IPS-NIHi11 (cell line): ENCODE data around the gene VDAC2.

ENCODE experiments used
- DNase-seq: peaks from one replicate; pipeline ENCODE4 v3.0.0; 2012; ENCODE audit warnings: mixed read lengths, low spot score

VDAC2 gene

DNA sequence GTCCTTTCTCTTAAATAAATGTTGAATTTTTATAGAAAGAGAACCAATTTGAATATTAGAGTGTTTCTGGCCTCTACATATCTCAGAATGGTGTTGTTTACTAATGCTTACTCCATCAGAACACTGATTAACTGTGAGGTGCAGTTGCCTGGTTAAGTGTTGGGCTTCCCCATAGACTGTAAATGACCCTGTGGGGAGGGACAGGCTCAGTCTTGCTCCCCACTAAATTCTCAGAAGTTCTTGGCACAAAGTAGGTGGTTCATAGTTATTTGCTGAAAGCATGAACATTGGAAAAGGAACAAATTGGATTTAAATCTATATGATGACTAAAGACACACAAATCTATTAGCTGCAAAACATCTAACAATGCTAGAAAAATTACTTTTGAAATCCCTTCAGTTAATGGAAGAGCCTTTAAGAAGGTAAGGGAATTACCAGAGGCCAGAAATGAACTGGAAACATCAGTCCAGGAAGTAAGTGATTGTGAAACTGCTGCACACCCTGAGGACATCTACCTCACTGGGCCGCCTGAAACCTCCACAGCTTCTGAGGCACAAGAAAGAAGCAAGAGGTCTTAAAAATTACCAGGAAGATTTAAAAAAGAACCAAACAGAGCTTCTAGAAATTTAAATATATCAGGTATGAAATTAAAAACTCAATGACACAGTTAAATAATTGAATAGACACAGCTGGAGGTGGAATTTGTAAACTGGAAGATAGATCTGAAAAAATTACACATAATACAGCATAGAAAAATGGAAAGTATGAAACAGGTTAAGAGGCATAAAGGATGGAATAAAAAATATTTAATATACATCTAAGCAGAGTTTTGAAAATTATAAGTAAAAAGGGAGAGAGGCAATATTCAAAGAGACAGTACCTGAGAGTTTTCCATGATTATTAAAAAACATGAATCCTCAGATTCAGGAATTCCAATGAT lies 43.0 kb downstream of the VDAC2 start:
- DNase-seq, result no peak

DNA sequence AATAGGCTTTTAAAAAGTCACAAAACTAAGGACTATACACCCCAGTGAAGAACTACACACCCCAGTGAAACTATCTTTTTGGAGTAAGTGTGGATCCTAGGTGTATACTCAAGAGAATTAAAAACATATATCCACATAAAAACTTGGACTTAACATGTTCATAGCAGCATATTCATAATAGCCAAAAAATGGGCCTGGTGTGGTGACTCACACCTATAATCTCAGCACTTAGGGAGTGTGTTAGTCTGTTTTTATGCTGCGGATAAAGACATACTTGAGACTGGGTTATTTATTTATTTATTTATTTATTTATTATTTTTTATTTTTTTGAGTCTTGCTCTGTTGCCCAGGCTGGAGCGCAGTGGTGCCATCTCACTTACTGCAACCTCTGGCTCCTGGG lies 44.1 kb downstream of the VDAC2 start:
- DNase-seq, result no peak

DNA sequence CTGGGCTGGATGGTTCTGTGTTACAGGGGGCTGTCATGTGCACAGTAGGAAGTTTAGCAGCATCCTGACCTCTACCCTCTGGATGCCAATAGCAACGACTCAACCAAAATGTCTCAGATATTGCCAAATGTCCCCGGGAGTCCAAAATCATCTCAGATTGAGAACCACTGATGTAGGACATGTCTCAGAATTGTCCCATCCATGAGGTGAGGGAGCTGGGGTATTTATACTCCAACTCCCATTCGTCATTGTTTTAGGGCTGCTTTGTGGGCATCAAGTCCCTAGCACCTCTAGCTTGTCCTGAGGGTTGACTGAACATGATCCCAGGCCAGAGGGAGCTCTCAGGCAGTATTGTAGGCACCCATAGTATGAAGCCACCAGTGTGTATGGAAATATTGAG lies 50.4 kb downstream of the VDAC2 start:
- DNase-seq, result no peak

DNA sequence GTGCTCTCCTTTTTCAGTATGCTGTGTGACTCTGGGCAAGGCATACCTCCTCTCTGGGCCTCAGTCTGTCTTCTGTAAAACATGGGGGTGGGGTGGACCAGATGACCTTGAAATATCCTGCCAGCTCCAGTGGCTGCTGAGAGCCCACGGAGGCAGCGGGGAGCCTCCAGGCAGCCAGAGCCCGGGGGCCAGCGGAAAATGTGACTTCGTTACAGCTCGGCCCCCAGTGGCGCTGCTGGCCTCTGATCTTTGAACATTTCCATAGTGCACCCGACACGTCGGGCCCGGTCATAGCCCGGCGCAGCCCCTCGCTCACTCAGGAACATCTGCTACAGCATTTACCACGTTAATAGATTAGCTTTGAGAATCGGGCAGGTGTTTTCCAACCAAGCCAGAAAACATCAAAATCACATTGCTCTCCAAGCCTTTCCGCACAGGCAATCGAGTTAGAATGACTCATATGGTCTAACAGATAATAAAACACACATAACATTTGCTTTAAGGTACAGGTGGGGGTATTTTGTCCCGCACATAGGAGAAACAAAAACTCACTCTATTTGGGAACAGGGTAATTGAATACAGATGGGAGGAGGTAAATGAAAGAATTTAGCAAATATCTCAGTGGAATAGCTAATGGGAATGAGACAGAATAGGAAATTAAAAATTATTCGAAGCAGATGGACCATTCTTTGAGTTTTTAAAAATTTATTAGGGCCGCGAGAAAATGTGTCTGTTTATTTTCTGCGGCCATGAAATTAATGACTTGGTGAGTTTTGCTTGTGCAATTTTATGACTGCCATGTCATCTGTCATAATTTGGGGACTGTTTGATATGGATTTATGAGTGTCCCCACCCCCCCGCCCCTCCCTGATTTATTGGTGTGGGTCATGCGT lies 51.5 kb downstream of the VDAC2 start:
- no peak for DNase-seq

DNA sequence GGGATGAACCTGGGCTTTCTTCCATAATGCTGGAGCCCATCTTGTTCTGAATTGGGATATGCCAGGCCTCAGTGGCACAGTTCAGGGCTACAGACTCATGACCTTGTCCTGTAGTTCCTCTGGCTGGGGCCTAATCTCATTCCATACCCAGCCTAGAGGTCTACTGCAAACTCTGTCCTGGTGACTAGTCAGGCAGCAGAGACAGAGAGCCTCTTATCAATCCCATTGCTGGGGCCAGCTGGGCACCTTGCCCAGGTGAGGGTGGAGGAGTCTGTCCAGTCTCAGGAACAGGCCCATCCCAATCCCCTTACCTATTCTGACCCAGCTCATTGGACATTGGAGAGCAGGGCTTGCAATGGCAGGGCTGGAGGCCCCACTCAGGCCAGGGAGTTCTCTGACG lies 53.2 kb downstream of the VDAC2 start:
- DNase-seq, result no peak

DNA sequence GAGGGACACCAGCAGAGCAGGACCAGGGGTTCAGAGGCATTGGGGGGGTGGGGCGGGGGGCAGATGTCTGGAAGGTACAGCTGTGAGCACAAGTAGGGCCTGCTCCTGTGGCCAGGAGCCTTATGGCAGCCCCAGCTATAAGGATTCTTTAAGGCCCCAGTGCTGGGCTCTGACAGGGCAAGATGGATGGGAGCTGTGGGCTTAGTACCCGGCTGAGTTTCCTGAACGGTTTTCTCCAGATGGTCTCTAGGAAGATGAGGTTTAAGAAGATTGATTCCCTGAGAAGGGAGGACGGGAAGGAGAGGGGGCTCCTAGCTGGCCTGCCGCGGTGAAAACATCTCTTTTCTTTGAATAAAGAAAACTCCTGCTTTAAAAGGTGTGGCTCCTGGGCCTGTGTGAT lies 55.3 kb downstream of the VDAC2 start:
- DNase-seq, result no peak

DNA sequence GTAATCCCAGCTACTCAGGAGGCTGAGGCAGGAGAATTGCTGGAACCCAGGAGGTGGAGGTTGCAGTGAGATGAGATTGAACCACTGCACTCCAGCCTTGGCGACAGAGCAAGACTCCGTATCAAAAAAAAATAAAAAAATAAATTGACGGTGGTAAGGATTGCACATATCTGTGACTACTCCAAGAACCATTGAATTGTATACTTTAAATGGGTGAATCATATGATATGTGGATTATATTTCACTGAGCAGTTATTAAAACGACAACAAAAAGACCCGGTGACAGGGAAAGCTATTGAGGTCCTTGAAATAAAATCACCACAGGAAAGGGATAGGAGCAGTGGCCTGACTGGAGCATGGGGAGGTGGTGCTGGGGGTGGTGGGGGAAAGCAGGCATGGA lies 56.3 kb downstream of the VDAC2 start:
- DNase-seq, result no peak

DNA sequence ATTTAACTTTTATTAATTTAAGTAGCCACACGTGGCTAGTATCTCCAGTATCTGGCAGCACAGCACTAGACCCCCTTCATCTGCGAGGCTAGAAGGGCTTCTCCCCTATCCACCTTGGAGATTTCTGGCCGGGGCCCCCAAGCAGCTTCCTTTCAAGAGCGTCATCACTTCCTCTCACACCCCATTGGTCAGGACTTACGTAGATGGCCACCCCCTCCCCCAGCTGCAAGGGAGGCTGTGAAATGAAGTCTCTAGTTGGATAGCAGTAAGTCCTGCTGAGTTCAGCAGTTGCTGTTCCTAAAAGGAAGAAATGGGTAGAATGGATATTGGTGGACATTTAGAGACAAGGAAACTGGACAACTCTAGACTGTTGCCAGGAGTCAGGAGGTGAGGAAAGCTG lies 59.0 kb downstream of the VDAC2 start:
- no peak for DNase-seq

DNA sequence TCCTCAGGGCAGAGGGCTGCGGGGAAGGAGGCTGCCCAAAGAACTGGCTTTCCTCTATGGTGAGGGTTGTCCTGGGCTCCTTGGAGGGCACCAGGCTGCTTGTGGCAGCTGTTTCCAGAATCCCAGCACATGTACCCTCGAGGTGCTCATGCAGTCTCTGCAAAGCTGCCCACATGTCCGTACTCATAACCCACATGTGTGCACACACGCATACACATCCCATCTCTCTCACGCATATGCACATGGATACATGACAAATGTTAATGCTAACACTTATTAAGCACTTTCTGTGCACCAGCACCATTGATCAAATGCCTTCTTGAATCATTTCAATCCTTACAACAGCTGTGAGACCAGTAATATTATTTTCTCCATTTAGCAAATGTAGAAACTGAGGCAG lies 61.5 kb downstream of the VDAC2 start:
- no peak for DNase-seq

DNA sequence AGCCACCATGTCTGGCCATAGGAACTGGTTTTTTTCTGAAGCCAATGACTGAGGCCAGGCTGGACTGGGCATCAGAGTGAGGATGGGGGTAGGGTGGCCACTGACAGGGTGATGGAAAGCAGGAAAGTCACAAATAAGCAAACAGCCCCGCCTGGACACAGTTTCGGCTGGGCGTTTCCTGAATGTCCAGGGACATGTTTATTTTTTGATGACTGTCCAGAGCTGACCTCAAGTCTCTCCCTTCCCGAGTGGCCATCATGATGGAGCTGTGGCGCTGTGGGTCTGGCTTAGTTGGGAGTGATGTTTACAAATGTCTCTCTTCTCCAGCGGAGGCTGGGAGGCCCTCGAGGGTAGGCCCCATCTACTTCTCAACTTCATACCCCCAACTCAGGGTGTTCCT lies 62.3 kb downstream of the VDAC2 start:
- no peak for DNase-seq

DNA sequence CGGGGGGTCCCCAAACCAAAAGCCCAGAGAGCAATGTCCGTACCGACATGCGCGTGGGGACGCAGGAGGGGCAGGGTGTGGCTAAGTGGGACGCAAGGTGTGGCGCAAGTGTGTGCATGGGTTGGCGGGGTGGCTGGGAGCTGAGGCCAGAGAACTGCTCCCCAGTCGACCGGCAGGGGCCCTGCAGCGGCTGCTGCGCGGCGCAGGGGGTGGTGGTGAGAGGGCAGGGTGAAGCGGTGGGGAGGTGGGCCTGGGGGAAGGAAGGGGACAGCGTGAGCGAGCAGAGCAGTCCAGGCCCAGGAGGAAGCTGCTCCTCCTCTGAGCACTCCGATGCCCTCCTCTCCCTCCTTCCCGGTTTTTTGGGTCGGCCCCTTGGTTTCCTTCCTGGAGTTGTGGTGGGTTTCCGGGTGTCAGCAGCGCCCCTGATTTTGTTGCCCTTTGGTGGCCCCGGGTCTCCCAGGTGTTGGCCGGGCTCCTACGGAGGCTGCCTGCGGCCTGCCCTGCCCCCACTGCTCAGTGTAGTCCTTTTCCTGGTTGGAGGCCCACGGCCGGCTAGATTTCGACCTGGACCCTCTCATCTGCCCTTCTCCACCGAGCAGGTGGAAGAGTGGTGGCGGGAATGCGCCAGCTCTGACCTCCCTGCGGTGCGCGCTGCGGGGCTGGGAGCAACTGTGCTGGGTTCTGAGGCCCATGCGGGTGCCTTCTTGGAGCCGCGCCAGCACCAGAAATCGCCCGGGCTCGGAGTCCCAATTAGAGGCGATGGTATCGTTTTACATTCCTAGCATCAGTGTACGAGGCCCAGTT lies 65.7 kb downstream of the VDAC2 start:
- DNase-seq, result no peak

DNA sequence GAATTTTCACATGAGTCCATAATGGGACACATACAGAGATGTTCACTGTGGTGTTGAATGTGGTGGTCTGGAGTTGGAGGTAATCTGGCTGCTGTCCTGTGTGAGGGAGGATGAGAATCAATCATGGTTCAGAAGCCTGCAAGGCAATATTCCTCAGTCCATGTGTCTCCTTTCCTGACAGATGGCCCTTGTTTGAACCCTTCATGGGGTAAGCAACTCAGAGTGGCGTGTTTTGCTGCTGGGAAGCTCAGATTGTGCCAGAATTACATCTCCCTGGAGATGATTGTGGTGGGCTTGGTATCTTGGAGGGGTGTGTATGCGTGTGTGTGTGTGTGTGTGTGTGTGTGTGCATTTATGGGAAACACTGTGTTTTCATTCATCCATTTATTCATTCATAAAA lies 69.6 kb downstream of the VDAC2 start:
- DNase-seq, result no peak
